Thoracic aorta (tissue), 2 donors: Measurements from ENCODE around the gene DAGLB. TPM values are rescaled to one million over a fixed set of nuclear protein-coding genes. Genes with fewer than 3 reads are reported as not detected.

Source experiments
- ATAC-seq: fragments of 150-250 bp; one replicate; pipeline ENCODE4 v1.8.0; 2017; ENCODE audit warnings: low read depth; ENCODE audit not compliant: insufficient number of reproducible peaks, low FRiP score
- DNase-seq: peaks from one replicate; pipeline ENCODE4 v3.0.0-alpha.2; 2020; ENCODE audit warnings: low spot score
- H3K27ac ChIP-seq, 2 donors: fragments of 200-600 bp; sonication (generic); 1 replicate in 1 of 2; 2 replicates in 1 of 2; pipeline ENCODE4 v1.5.1; 2016; ENCODE audit warnings: mild to moderate bottlenecking in 2 of 2, moderate library complexity in 2 of 2
- H3K27me3 ChIP-seq: fragments of 200-600 bp; sonication (generic); replicated peaks from 2 replicates; pipeline ENCODE4 v1.6.0; 2016; ENCODE audit warnings: mild to moderate bottlenecking; ENCODE audit not compliant: insufficient read depth
- H3K36me3 ChIP-seq: fragments of 200-600 bp; sonication (generic); one replicate; pipeline ENCODE4 v1.5.1; 2016
- H3K4me1 ChIP-seq, 2 donors: fragments of 200-600 bp; sonication (generic); 1 replicate in 1 of 2; 2 replicates in 1 of 2; pipeline versions ENCODE4 v1.5.1 to v1.6.0; 2016; ENCODE audit warnings: low read depth in 2 of 2, mild to moderate bottlenecking in 1 of 2; ENCODE audit not compliant: control insufficient read depth in 1 of 2
- H3K4me3 ChIP-seq: fragments of 200-600 bp; sonication (generic); 2 replicates; pipeline ENCODE4 v1.5.1; 2016; ENCODE audit warnings: mild to moderate bottlenecking
- H3K9me3 ChIP-seq: fragments of 200-600 bp; sonication (generic); 2 replicates; pipeline ENCODE4 v1.5.1; 2016
- total RNA-seq, 2 donors: library from RNA; depleted of rRNA; stranded (reverse); fragments of >200 nt; gene quantifications; one replicate each; pipeline versions ENCODE4 v1.1.0 to v1.2.3, GENCODE V29; 2016
- TF ChIP-seq, protein P1 (sequence below): fragments of 200-600 bp; sonication (generic); IDR thresholded peaks from one replicate; pipeline ENCODE4 v1.5.1; 2019; ENCODE audit warnings: antibody characterized with exemption

Gene DAGLB, protein sequence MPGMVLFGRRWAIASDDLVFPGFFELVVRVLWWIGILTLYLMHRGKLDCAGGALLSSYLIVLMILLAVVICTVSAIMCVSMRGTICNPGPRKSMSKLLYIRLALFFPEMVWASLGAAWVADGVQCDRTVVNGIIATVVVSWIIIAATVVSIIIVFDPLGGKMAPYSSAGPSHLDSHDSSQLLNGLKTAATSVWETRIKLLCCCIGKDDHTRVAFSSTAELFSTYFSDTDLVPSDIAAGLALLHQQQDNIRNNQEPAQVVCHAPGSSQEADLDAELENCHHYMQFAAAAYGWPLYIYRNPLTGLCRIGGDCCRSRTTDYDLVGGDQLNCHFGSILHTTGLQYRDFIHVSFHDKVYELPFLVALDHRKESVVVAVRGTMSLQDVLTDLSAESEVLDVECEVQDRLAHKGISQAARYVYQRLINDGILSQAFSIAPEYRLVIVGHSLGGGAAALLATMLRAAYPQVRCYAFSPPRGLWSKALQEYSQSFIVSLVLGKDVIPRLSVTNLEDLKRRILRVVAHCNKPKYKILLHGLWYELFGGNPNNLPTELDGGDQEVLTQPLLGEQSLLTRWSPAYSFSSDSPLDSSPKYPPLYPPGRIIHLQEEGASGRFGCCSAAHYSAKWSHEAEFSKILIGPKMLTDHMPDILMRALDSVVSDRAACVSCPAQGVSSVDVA
- total RNA-seq = 10 to 100 TPM; 16.5 to 28.6 TPM

DNA sequence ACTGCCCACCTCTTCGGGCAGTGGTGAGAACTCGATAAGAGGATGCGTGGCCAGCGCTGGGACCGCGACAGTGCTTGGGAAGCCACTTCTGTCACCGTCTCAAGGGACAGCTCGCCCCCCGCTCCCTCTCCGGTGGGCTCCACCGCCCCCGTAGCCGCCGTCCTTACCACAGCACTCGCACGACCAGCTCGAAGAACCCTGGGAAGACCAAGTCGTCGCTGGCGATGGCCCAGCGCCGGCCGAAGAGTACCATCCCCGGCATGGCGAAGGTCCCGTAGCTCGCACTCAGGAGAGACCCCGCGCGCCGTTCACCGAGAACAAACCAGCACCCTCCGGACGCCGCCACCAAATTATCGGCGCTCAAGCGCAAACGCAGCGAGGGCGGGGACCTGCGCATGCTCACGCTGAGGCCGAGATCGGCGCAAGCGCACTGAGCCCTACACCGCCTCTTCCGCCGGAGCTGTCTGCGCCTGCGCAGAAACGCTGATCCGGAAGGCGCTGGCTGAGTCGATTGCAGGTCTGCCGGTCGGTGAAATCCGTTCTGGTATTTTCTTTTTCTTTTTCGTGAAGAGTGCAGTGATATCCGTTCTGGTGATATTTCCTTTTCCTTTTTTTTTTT is at the start of gene DAGLB:
Gene DAGLB (minus strand): TSS at position 374 of the 619 bp plus-strand sequence. CDS start 112 bp downstream, at position 262.
- Histone ChIP-seq H3K4me3 (peak within 1 kb of the TSS; percentile 86), H3K9me3 (no peaks in the 10 kb centered on the region), H3K4me1 (peaks cover 6 to 8% of the 10 kb centered on the region in 2 donors), H3K27ac (peak within 1 kb of the TSS; percentile 81), H3K36me3 (no peaks in the 10 kb centered on the region), H3K27me3 (no peaks in the 10 kb centered on the region)
- DNase-seq = peak; percentile 49
- peak; percentile 88 for ATAC-seq
- TF ChIP-seq, protein P1, sequence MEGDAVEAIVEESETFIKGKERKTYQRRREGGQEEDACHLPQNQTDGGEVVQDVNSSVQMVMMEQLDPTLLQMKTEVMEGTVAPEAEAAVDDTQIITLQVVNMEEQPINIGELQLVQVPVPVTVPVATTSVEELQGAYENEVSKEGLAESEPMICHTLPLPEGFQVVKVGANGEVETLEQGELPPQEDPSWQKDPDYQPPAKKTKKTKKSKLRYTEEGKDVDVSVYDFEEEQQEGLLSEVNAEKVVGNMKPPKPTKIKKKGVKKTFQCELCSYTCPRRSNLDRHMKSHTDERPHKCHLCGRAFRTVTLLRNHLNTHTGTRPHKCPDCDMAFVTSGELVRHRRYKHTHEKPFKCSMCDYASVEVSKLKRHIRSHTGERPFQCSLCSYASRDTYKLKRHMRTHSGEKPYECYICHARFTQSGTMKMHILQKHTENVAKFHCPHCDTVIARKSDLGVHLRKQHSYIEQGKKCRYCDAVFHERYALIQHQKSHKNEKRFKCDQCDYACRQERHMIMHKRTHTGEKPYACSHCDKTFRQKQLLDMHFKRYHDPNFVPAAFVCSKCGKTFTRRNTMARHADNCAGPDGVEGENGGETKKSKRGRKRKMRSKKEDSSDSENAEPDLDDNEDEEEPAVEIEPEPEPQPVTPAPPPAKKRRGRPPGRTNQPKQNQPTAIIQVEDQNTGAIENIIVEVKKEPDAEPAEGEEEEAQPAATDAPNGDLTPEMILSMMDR = no peak

DNA sequence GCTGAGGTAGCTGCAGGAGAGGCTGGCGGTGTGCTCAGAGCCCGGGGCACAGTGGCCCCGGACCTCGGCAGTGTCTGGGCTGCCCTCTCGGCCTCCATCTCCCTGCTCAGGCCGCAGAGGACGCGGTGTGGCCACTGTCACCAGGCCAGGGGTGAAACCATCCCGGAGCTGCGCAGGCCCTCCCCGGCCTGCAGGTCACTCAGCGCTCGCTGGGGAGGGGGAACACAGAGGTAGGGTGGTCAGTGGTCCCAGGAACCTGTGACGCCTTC is 49.8 kb upstream of the DAGLB start:
- Histone ChIP-seq H3K27ac (no peak overlapping the region), H3K36me3 (no peaks in the 10 kb centered on the region), H3K27me3 (no peaks in the 10 kb centered on the region), H3K9me3 (no peaks in the 10 kb centered on the region), H3K4me3 (no peak overlapping the region), H3K4me1 (no peaks in the 10 kb centered on the region)
- TF ChIP-seq, protein P1 = no peak
- ATAC-seq = no peak
- DNase-seq = no peak

DNA sequence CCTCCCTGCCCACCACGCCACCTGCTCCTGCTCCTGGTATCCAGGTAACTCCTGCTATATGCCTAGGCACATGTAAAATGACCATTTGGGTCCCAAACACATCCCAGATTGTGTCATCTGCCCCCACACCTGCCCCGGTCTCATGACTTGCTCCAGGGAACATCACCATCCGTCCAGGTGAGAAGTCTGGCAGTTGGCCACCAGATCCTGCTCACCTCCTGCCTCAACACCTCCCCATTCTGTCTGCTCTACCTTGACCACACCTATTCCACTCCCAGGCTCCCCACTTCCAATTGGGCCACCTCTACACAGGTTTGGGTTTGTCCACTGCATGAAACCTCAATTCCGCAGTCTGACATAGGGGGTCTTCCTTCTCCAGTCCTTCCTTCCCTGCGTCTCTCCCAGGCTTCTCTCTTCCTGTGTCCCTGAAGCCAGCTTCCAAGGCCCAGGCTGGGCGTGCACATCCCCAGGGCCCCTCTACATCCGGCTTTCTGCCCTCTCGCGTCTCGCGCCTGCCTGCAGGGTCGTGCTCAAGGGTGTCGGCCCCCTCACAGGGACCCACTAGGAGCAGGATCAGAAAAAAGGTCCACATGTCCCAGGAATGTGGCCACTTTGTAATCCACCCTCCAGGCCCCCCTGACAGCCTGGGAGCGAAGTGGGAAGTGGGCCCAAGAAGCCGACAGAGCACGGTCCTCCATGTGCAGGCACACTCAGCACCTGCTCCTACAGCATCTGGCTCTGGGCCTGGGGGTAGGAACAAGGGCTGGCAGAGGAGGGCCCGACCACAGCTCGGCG is 49.3 kb upstream of the DAGLB start:
- H3K9me3 ChIP-seq = no peaks in the 10 kb centered on the region
- no peak for ATAC-seq
- no peak for DNase-seq
- no peaks in the 10 kb centered on the region for H3K36me3 ChIP-seq
- H3K27me3 ChIP-seq = no peaks in the 10 kb centered on the region
- no peaks in the 10 kb centered on the region for H3K4me1 ChIP-seq
- H3K4me3 ChIP-seq = no peak overlapping the region
- H3K27ac ChIP-seq = no peak overlapping the region
- TF ChIP-seq, protein P1 = no peak

DNA sequence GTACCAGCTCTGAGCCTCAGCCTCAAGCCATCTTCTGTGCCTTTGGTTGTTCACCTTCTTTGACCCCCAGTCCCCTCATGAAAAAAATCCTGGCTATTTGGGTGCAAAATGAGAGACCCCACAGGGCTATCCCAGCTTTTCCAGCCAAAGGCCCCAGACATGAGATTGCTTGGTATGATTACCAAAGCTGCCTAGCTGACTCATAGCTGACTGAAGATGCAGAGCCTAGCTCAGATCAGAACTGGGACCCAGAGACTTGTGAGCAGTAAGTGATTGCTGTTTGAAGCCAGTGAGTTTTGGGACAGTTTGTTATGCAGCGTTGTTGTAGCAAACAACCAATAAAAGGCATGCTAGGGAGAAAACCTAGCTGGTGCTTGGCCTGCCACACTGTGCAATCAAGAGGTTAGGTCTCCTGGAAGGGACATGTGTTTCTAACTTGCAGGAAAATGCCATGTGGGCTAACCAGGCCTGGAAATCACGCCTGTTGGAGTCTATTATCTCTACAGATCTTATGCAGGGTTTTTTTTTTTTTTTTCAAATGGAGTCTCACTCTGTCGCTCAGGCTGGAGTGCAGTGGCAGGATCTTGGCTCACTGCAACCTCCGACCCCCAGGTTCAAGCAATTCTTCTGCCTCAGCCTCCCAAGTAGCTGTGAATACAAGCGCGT is 48.0 kb upstream of the DAGLB start:
- TF ChIP-seq, protein P1 = no peak
- no peak for ATAC-seq
- H3K4me1 ChIP-seq = no peaks in the 10 kb centered on the region
- no peak overlapping the region for H3K4me3 ChIP-seq
- H3K9me3 ChIP-seq = no peaks in the 10 kb centered on the region
- no peak overlapping the region for H3K27ac ChIP-seq
- no peak for DNase-seq
- no peaks in the 10 kb centered on the region for H3K27me3 ChIP-seq
- H3K36me3 ChIP-seq = no peaks in the 10 kb centered on the region
